ENCODE results near the gene CD82. TPM values are rescaled to one million over a fixed set of nuclear protein-coding genes. Genes with fewer than 3 reads are reported as not detected.

CD82 gene
- total RNA-seq, 1 experiment from 2014 or later, result 4.5 TPM

- no peak overlapping the region for H2AK5ac ChIP-seq (ENCODE audit: insufficient read length, low read length)
- no peak overlapping the region for H2AFZ ChIP-seq (ENCODE audit: low read length)
- H3K14ac ChIP-seq (ENCODE audit: insufficient read depth, low read length), result no peak overlapping the region
- H3K23me2 ChIP-seq (ENCODE audit: insufficient read length, low read depth, low read length, poor library complexity, severe bottlenecking), result no peaks in the 10 kb centered on the region
- H4K5ac ChIP-seq (ENCODE audit: insufficient read length, low read depth, low read length), result no peak overlapping the region
- peaks cover 9% of the 10 kb centered on the region in 2 experiments for H3K9me3 Mint-ChIP-seq
- H3K79me1 ChIP-seq (ENCODE audit: insufficient read depth, low read depth, low read length, poor library complexity, severe bottlenecking), result no peaks in the 10 kb centered on the region
- H2BK12ac ChIP-seq (ENCODE audit: insufficient read length, low read depth, low read length), result no peak overlapping the region
- H3K23ac ChIP-seq (ENCODE audit: insufficient read length, low read depth, low read length), result no peak overlapping the region
- H3T11ph ChIP-seq (ENCODE audit: low read length), result no peak overlapping the region
- no peak overlapping the region for H3K56ac ChIP-seq (ENCODE audit: insufficient read length, low read depth, low read length)
- no peaks in the 10 kb centered on the region for H3K27me3 ChIP-seq (ENCODE audit: insufficient read depth, low read length)
- peaks cover 0 to 1% (median 0%) of the 10 kb centered on the region in 3 experiments; a peak in 2 of 7 replicates for H3K36me3 Mint-ChIP-seq (ENCODE audit: insufficient read depth in 1 of 3, low read depth in 3 of 3)
- TF ChIP-seq CTCF (conservative IDR thresholded peaks at IDR 0.05), result no peak
- H3K18ac ChIP-seq (ENCODE audit: insufficient read length, low read depth, low read length), result no peak overlapping the region
- no peaks in the 10 kb centered on the region for H4K20me1 ChIP-seq (ENCODE audit: control insufficient read depth, insufficient read depth, insufficient read length)
- H2BK15ac ChIP-seq (ENCODE audit: low read depth, low read length), result no peak overlapping the region
- H3K79me2 ChIP-seq (ENCODE audit: insufficient read depth, low read length), result no peaks in the 10 kb centered on the region
- H3K4me1 Mint-ChIP-seq, result 0 out of 4 replicates have a peak, but pooled peaks cover 0 to 6% of the 10 kb centered on the region in 2 experiments
- H3K4me2 ChIP-seq (ENCODE audit: insufficient read depth, insufficient read length, low read length), result no peak overlapping the region
- no peak overlapping the region for H3K9ac ChIP-seq (ENCODE audit: extremely low read depth, insufficient read length, low read length)
- no peak overlapping the region for H3K27ac Mint-ChIP-seq
- H3K4me1 ChIP-seq (ENCODE audit: insufficient read depth, low read length), result no peaks in the 10 kb centered on the region
- WGBS (ENCODE audit: extremely low coverage, insufficient read length, low lambda C conversion rate), result no CpG with 5 or more reads among the region's 1 CpG
- DNase-seq, result no peak
- H2BK20ac ChIP-seq (ENCODE audit: low read depth, low read length, poor library complexity, severe bottlenecking), result no peak overlapping the region
- H3K4me3 Mint-ChIP-seq, result no peak overlapping the region
- H3K27ac ChIP-seq (ENCODE audit: insufficient read length, low read depth, low read length), result no peak overlapping the region
- H2BK120ac ChIP-seq (ENCODE audit: low read depth, low read length, poor library complexity, severe bottlenecking), result no peak overlapping the region
- H4K91ac ChIP-seq (ENCODE audit: insufficient read length, low read depth, low read length), result no peak overlapping the region
- no peak overlapping the region for H4K8ac ChIP-seq (replicated peaks; ENCODE audit: insufficient read length, low read depth, low read length)
- H3K4ac ChIP-seq (ENCODE audit: low read depth, low read length), result no peak overlapping the region
- H3K27me3 Mint-ChIP-seq (ENCODE audit: low read depth), result peaks cover 13% of the 10 kb centered on the region
- no peaks in the 10 kb centered on the region for H3K9me3 ChIP-seq (ENCODE audit: control insufficient read depth, low read depth, low read length)
- no peak overlapping the region for H2BK5ac ChIP-seq (ENCODE audit: insufficient read length, low read length)
Measured at GRCh38 chr11:44648109-44648508, 82.6 kb downstream of the CD82 start.
